Osteocyte (in vitro differentiated cells): ENCODE measurements around the gene PPP6R2. TPM values are rescaled to one million over a fixed set of nuclear protein-coding genes. Genes with fewer than 3 reads are reported as not detected.

Experiments used
- DNase-seq: peaks from one replicate; pipeline ENCODE4 v3.0.0; 2021; ENCODE audit warnings: mixed read lengths; ENCODE audit not compliant: unreplicated experiment; ENCODE audit errors: extremely low spot score
- H3K27ac Mint-ChIP-seq: one replicate; pipeline ENCODE4 v1.8.0; 2021; ENCODE audit warnings: mild to moderate bottlenecking, mixed read lengths; ENCODE audit not compliant: unreplicated experiment
- H3K27me3 Mint-ChIP-seq: one replicate; pipeline ENCODE4 v1.8.0; 2021; ENCODE audit warnings: mixed read lengths; ENCODE audit not compliant: unreplicated experiment
- H3K36me3 Mint-ChIP-seq: one replicate; pipeline ENCODE4 v1.8.0; 2021; ENCODE audit warnings: mixed read lengths; ENCODE audit not compliant: unreplicated experiment
- H3K4me1 Mint-ChIP-seq: one replicate; pipeline ENCODE4 v1.8.0; 2021; ENCODE audit warnings: mixed read lengths; ENCODE audit not compliant: unreplicated experiment
- H3K4me3 Mint-ChIP-seq: one replicate; pipeline ENCODE4 v1.8.0; 2021; ENCODE audit warnings: mild to moderate bottlenecking, moderate library complexity, mixed read lengths; ENCODE audit not compliant: unreplicated experiment
- H3K9me3 Mint-ChIP-seq: one replicate; pipeline ENCODE4 v1.8.0; 2021; ENCODE audit warnings: mixed read lengths; ENCODE audit not compliant: unreplicated experiment
- total RNA-seq: library from RNA; stranded (reverse); gene quantifications from 2 replicates; pipeline ENCODE4 v1.2.1, GENCODE V29; 2021
- TF ChIP-seq, protein P1 (sequence below): fragments of 200-600 bp; sonication (generic); IDR thresholded peaks from 2 replicates; pipeline ENCODE4 v1.5.0; 2021; ENCODE audit warnings: antibody characterized with exemption, mild to moderate bottlenecking, moderate library complexity

Gene PPP6R2
- total RNA-seq, 1 donor from 2014 or later, result 62.6 TPM

- Mint-ChIP-seq H3K27me3 (no peaks in the 10 kb centered on the region), H3K9me3 (no peaks in the 10 kb centered on the region), H3K36me3 (no peaks in the 10 kb centered on the region), H3K4me3 (no peak overlapping the region), H3K27ac (no peak overlapping the region), H3K4me1 (peaks cover 6% of the 10 kb centered on the region)
- no peak for DNase-seq
- TF ChIP-seq, protein P1, sequence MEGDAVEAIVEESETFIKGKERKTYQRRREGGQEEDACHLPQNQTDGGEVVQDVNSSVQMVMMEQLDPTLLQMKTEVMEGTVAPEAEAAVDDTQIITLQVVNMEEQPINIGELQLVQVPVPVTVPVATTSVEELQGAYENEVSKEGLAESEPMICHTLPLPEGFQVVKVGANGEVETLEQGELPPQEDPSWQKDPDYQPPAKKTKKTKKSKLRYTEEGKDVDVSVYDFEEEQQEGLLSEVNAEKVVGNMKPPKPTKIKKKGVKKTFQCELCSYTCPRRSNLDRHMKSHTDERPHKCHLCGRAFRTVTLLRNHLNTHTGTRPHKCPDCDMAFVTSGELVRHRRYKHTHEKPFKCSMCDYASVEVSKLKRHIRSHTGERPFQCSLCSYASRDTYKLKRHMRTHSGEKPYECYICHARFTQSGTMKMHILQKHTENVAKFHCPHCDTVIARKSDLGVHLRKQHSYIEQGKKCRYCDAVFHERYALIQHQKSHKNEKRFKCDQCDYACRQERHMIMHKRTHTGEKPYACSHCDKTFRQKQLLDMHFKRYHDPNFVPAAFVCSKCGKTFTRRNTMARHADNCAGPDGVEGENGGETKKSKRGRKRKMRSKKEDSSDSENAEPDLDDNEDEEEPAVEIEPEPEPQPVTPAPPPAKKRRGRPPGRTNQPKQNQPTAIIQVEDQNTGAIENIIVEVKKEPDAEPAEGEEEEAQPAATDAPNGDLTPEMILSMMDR, result no peak
These were observed 4.0 kb downstream of the PPP6R2 start for GRCh38 chr22:50347157-50347556.

- peaks cover under 1% of the 10 kb centered on the region for H3K36me3 Mint-ChIP-seq
- DNase-seq, result no peak
- no peaks in the 10 kb centered on the region for H3K9me3 Mint-ChIP-seq
- TF ChIP-seq, protein P1, result no peak
- H3K4me1 Mint-ChIP-seq, result peaks cover 1% of the 10 kb centered on the region
- H3K27ac Mint-ChIP-seq, result no peak overlapping the region
- no peaks in the 10 kb centered on the region for H3K27me3 Mint-ChIP-seq
- H3K4me3 Mint-ChIP-seq, result no peak overlapping the region
These were observed 4.9 kb downstream of the PPP6R2 start for GRCh38 chr22:50348058-50348457.

DNA sequence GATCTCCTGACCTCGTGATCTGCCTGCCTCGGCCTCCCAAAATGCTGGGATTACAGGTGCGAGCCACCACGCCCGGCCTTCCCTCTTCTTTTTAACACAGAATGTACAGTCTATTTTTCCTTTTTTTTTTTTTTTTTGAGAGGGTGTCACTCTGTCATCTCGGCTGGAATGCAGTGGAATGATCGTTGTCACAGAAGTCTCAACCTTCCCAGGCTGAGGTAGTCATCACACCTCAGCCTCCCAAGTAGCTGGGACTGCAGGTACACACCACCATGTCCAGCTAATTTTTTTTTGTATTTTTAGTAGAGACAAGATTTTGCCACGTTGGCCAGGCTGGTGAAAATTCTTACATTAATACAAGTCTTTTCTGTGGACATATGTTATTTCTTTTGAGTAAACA is 13.1 kb downstream of the PPP6R2 start:
- Mint-ChIP-seq H3K36me3 (peaks cover 12% of the 10 kb centered on the region), H3K9me3 (no peaks in the 10 kb centered on the region), H3K27me3 (no peaks in the 10 kb centered on the region), H3K27ac (no peak overlapping the region), H3K4me1 (no peaks in the 10 kb centered on the region), H3K4me3 (no peak overlapping the region)
- TF ChIP-seq, protein P1, result no peak
- DNase-seq, result no peak

DNA sequence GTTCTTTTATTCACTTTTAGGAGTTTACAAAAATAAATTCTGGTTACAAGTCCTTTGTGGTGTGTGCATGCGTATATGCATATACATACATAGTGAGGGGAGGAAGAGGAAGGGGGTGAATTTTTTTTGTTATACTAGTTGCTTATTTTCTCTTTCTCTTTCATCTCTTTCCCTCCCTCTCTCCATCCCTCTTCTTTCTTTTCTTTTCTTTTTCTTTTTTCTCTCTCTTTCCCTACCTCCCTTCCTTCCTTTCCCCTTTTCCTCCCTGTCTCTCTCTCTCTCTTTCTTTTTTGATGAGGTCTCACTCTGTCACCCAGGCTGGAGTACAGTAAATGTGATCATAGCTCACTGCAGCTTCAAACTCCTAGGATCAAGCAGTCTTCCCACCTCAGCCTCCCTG is 14.1 kb downstream of the PPP6R2 start:
- Mint-ChIP-seq H3K27me3 (no peaks in the 10 kb centered on the region), H3K9me3 (no peaks in the 10 kb centered on the region), H3K27ac (peak overlapping the region; percentile 58)

GRCh38 chr22:50357756-50358155 is 14.6 kb downstream of the PPP6R2 start:
- DNase-seq, result no peak
- no peaks in the 10 kb centered on the region for H3K9me3 Mint-ChIP-seq
- no peak overlapping the region for H3K27ac Mint-ChIP-seq
- no peak overlapping the region for H3K4me3 Mint-ChIP-seq
- TF ChIP-seq, protein P1, result no peak
- no peaks in the 10 kb centered on the region for H3K27me3 Mint-ChIP-seq
- peaks cover 12% of the 10 kb centered on the region for H3K36me3 Mint-ChIP-seq
- H3K4me1 Mint-ChIP-seq, result no peaks in the 10 kb centered on the region

More for the DNA sequence above, 14.1 kb downstream of the PPP6R2 start:
- H3K4me3 Mint-ChIP-seq, result no peak overlapping the region
- no peaks in the 10 kb centered on the region for H3K4me1 Mint-ChIP-seq
- H3K36me3 Mint-ChIP-seq, result peaks cover 12% of the 10 kb centered on the region
- no peak for DNase-seq
- TF ChIP-seq, protein P1, result no peak
